Activated CD4-positive, alpha-beta memory T cell treated with anti-CD3 and anti-CD28 coated beads, Interleukin-2, amount 10 ng/mL, durations not matched to agents 7 days and 5 days (primary cell): Measurements from ENCODE around the gene PGGHG. TPM values are rescaled to one million over a fixed set of nuclear protein-coding genes. Genes with fewer than 3 reads are reported as not detected.

Experiments
- CTCF ChIA-PET: fragments of 350-600 bp; sonication (Branson Sonifier 250); formaldehyde crosslinking; loops from one replicate; lab custom pipeline; 2021; ENCODE audit warnings: antibody characterized with exemption, inconsistent platforms; lab: Charles Lee
- POLR2A ChIA-PET: fragments of 350-600 bp; sonication (Branson Sonifier 250); formaldehyde crosslinking; loops from one replicate; lab custom pipeline; 2021; ENCODE audit warnings: antibody characterized with exemption; lab: Charles Lee
- DNase-seq: peaks from one replicate; pipeline ENCODE4 v3.0.0-alpha.2; 2020
- H3K27ac Mint-ChIP-seq: one replicate; pipeline ENCODE4 v1.8.0; 2021; ENCODE audit warnings: mild to moderate bottlenecking, mixed read lengths
- H3K27me3 Mint-ChIP-seq: one replicate; pipeline ENCODE4 v1.8.0; 2021; ENCODE audit warnings: mixed read lengths
- H3K36me3 Mint-ChIP-seq: one replicate; pipeline ENCODE4 v1.8.0; 2021; ENCODE audit warnings: low read depth, mixed read lengths
- H3K4me1 Mint-ChIP-seq: one replicate; pipeline ENCODE4 v1.8.0; 2021; ENCODE audit warnings: mixed read lengths
- H3K4me3 Mint-ChIP-seq: one replicate; pipeline ENCODE4 v1.8.0; 2021; ENCODE audit warnings: mild to moderate bottlenecking, mixed read lengths
- H3K9me3 Mint-ChIP-seq: one replicate; pipeline ENCODE4 v1.8.0; 2021; ENCODE audit warnings: mixed read lengths
- total RNA-seq, 2 experiments: library from RNA; stranded (reverse); gene quantifications; one replicate each; pipeline ENCODE4 v1.2.3, GENCODE V29; 2021

The PGGHG gene
- total RNA-seq, 2 experiments from 2014 or later = 113 to 117 TPM

DNA sequence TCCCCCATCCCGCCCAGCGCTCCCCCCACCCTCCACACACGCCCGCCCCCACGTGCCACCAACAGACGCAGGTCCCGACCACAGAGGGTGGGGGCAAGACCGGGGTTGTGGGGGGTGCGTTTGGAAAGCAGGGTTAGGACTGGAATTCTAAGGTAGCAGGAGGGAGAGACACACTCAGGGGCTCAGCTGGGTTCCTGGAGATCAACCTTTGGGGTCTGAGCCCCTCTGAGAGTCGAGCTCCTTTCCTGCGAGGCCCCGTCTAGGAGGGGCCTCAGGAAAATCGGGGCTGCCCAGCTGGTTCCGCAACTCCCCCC is 429 bp downstream of the PGGHG start:
- ChIA-PET CTCF (no interaction called here), POLR2A (interaction anchor here (1.0 to 3.8 kb wide), 10 partner anchors 11 to 66 kb away, joined by 3 to 42 read pairs (median 8); partner anchors contain the start of genes NLRP6 and PSMD13)
- Mint-ChIP-seq H3K27ac (no peak overlapping the region), H3K36me3 (peaks cover 15% of the 10 kb centered on the region), H3K4me3 (peak overlapping the region; percentile 71), H3K9me3 (no peaks in the 10 kb centered on the region), H3K4me1 (peaks cover 35% of the 10 kb centered on the region), H3K27me3 (peaks cover 7% of the 10 kb centered on the region)
- no peak for DNase-seq

GRCh38 chr11:289712-290620 is 1.0 kb downstream of the PGGHG start:
- peaks cover 6% of the 10 kb centered on the region for H3K27me3 Mint-ChIP-seq
- POLR2A ChIA-PET = interaction anchor here (1.0 to 3.8 kb wide), 9 partner anchors 8 to 65 kb away, joined by 3 to 42 read pairs (median 4); partner anchors contain the start of genes NLRP6 and PSMD13
- no peak overlapping the region for H3K27ac Mint-ChIP-seq
- peaks cover 35% of the 10 kb centered on the region for H3K4me1 Mint-ChIP-seq
- CTCF ChIA-PET = interaction anchor here (0.7 kb wide), 1 partner anchor 15 kb away, joined by 7 read pairs; no protein-coding TSS in a partner anchor
- peak overlapping the region; percentile 71 for H3K4me3 Mint-ChIP-seq
- H3K36me3 Mint-ChIP-seq = peaks cover 15% of the 10 kb centered on the region
- DNase-seq = no peak
- H3K9me3 Mint-ChIP-seq = no peaks in the 10 kb centered on the region

- Mint-ChIP-seq H3K27me3 (peaks cover 4% of the 10 kb centered on the region), H3K27ac (no peak overlapping the region), H3K9me3 (no peaks in the 10 kb centered on the region), H3K4me3 (peak overlapping the region; percentile 71), H3K4me1 (peaks cover 32% of the 10 kb centered on the region), H3K36me3 (peaks cover 15% of the 10 kb centered on the region)
- ChIA-PET POLR2A (interaction anchor here (1.2 to 1.4 kb wide), 3 partner anchors 9 to 26 kb away, joined by 3 to 4 read pairs (median 4); no protein-coding TSS in a partner anchor), CTCF (interaction anchor here (0.7 kb wide), 1 partner anchor 14 kb away, joined by 7 read pairs; no protein-coding TSS in a partner anchor)
- no peak for DNase-seq
Observed at GRCh38 chr11:290621-291231, 1.8 kb downstream of the PGGHG start.

- H3K4me3 Mint-ChIP-seq = no peak overlapping the region
- POLR2A ChIA-PET = no interaction called here
- H3K36me3 Mint-ChIP-seq = peaks cover 15% of the 10 kb centered on the region
- peaks cover 28% of the 10 kb centered on the region for H3K4me1 Mint-ChIP-seq
- H3K27me3 Mint-ChIP-seq = peaks cover 4% of the 10 kb centered on the region
- H3K27ac Mint-ChIP-seq = no peak overlapping the region
- no peak for DNase-seq
- CTCF ChIA-PET = no interaction called here
- H3K9me3 Mint-ChIP-seq = no peaks in the 10 kb centered on the region
Observed at GRCh38 chr11:291281-292210, 2.6 kb downstream of the PGGHG start.

- no peak for DNase-seq
- H3K9me3 Mint-ChIP-seq = no peaks in the 10 kb centered on the region
- POLR2A ChIA-PET = interaction anchor here (1.0 to 1.5 kb wide), 2 partner anchors 11 to 24 kb away, joined by 3 to 4 read pairs; no protein-coding TSS in a partner anchor
- no peak overlapping the region for H3K27ac Mint-ChIP-seq
- H3K4me3 Mint-ChIP-seq = no peak overlapping the region
- H3K36me3 Mint-ChIP-seq = peaks cover 15% of the 10 kb centered on the region
- peaks cover 2% of the 10 kb centered on the region for H3K27me3 Mint-ChIP-seq
- H3K4me1 Mint-ChIP-seq = peaks cover 29% of the 10 kb centered on the region
- CTCF ChIA-PET = no interaction called here
Observed at GRCh38 chr11:292211-293121, 3.5 kb downstream of the PGGHG start.

GRCh38 chr11:293271-293851 is 4.4 kb downstream of the PGGHG start:
- CTCF ChIA-PET = interaction anchor here (1.1 to 1.5 kb wide), 2 partner anchors 13 to 42 kb away, joined by 4 read pairs; no protein-coding TSS in a partner anchor
- peaks cover 5% of the 10 kb centered on the region for H3K27me3 Mint-ChIP-seq
- no peak for DNase-seq

DNA sequence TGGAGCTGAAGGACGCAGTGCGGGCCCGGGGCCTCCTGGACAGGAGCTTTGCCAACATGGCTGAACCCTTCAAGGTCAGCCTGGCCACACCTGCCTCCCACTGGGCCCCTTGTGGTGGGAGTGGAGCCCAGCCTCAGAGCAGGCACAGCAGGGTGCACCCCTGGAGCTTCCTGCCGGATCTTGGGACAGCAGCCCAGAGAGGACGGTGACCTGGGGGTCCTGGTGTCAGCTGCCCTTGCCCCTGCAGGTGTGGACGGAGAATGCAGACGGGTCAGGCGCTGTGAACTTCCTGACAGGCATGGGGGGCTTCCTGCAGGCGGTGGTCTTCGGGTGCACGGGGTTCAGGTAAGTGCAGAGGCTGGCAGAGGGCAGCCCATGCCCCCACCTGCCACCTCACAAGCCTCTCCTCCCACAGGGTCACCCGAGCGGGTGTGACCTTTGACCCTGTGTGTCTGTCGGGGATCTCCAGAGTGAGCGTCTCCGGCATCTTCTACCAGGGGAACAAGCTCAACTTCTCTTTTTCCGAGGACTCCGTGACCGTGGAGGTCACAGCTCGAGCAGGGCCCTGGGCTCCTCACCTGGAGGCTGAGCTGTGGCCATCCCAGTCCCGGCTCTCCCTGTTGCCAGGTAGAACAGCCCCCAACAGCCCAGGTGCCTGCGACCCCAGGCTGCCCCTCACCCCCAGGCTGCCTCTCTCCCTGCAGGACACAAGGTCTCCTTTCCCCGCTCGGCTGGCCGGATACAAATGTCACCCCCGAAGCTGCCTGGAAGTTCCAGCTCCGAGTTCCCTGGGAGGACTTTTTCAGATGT is 5.1 kb downstream of the PGGHG start:
- ChIA-PET POLR2A (interaction anchor here (0.8 to 1.5 kb wide), 2 partner anchors 13 to 27 kb away, joined by 3 to 4 read pairs; no protein-coding TSS in a partner anchor), CTCF (interaction anchor here (1.1 to 1.5 kb wide), 2 partner anchors 12 to 43 kb away, joined by 4 read pairs; no protein-coding TSS in a partner anchor)
- no peak for DNase-seq
- peaks cover 33% of the 10 kb centered on the region for H3K4me1 Mint-ChIP-seq
- no peak overlapping the region for H3K4me3 Mint-ChIP-seq
- H3K9me3 Mint-ChIP-seq = no peaks in the 10 kb centered on the region
- H3K27ac Mint-ChIP-seq = no peak overlapping the region
- H3K27me3 Mint-ChIP-seq = peaks cover 5% of the 10 kb centered on the region
- H3K36me3 Mint-ChIP-seq = peaks cover 8% of the 10 kb centered on the region

More at GRCh38 chr11:293271-293851, 4.4 kb downstream of the PGGHG start:
- POLR2A ChIA-PET = interaction anchor here (0.8 to 1.5 kb wide), 3 partner anchors 12 to 26 kb away, joined by 3 to 4 read pairs (median 3); no protein-coding TSS in a partner anchor
- Mint-ChIP-seq H3K4me3 (no peak overlapping the region), H3K27ac (no peak overlapping the region), H3K36me3 (peaks cover 8% of the 10 kb centered on the region), H3K4me1 (peaks cover 30% of the 10 kb centered on the region), H3K9me3 (no peaks in the 10 kb centered on the region)

DNA sequence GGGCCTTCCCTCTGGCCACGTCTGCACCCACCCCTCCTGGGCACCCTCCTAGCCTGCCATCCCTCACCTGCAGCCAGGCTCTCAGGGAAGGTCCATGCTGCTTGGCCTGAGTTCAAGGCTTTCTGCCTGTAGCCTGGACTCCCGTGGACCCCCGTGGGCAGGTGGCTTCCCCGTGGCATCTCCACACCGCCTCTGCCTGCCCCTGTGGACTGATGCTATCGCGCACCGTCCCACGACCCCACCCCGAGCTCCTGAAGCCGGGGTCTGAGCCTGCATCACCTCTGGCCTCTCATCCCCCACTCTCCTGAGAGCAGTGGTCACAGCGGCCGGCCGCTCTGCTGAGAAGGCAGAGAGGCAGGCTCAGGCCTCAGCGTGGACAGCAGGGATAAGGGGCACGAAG is 5.9 kb downstream of the PGGHG start:
- H3K27me3 Mint-ChIP-seq = peaks cover 6% of the 10 kb centered on the region
- H3K27ac Mint-ChIP-seq = no peak overlapping the region
- POLR2A ChIA-PET = interaction anchor here (0.7 to 1.1 kb wide), 2 partner anchors 12 to 153 kb away, joined by 3 read pairs; no protein-coding TSS in a partner anchor
- DNase-seq = no peak
- H3K4me3 Mint-ChIP-seq = no peak overlapping the region
- H3K9me3 Mint-ChIP-seq = no peaks in the 10 kb centered on the region
- peaks cover 8% of the 10 kb centered on the region for H3K36me3 Mint-ChIP-seq
- H3K4me1 Mint-ChIP-seq = peaks cover 32% of the 10 kb centered on the region
- CTCF ChIA-PET = interaction anchor here (1.0 to 1.5 kb wide), 2 partner anchors 44 kb away, joined by 3 to 4 read pairs; no protein-coding TSS in a partner anchor

GRCh38 chr11:295351-296170 is 6.6 kb downstream of the PGGHG start:
- no peak for DNase-seq
- CTCF ChIA-PET = interaction anchor here (1.0 kb wide), 1 partner anchor 45 kb away, joined by 3 read pairs; no protein-coding TSS in a partner anchor
- H3K9me3 Mint-ChIP-seq = no peaks in the 10 kb centered on the region
- POLR2A ChIA-PET = interaction anchor here (0.7 to 1.1 kb wide), 2 partner anchors 11 to 152 kb away, joined by 3 read pairs; no protein-coding TSS in a partner anchor
- H3K36me3 Mint-ChIP-seq = peaks cover 8% of the 10 kb centered on the region
- no peak overlapping the region for H3K4me3 Mint-ChIP-seq
- peaks cover 27% of the 10 kb centered on the region for H3K4me1 Mint-ChIP-seq
- no peak overlapping the region for H3K27ac Mint-ChIP-seq
- peaks cover 12% of the 10 kb centered on the region for H3K27me3 Mint-ChIP-seq
